NCI-H510A treated with DMSO at 0.1 percent for 48 hours (cell line): ENCODE results near the gene GRM8.

ENCODE experiments used
- DNase-seq: peaks from one replicate; lab custom pipeline; 2025; lab: John Stamatoyannopoulos, UW

Gene GRM8

GRCh38 chr7:126436213-126436868, 816.4 kb downstream of the GRM8 start:
- DNase-seq, result no peak

DNA sequence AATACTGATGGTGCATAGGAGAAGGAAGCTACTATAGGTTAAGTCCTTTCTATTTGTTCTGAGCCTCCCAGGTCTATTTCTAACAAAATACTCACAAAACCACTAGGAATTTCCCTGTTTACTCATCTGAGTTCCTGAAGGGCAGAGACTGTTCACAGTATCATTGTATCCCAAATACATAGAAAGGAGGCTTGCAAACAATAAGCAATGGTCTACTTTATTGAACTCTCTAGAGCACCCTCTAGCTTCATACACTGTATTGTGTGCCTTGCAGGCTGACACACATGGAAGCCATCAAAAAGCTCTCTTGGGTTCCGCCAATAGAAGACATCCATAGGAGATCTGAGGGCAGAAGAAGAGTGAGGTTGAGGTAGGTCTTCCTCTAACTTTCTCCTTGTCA, 826.1 kb downstream of the GRM8 start:
- no peak for DNase-seq

- DNase-seq, result no peak
Measured at GRCh38 chr7:126424985-126425384, 827.8 kb downstream of the GRM8 start.

DNA sequence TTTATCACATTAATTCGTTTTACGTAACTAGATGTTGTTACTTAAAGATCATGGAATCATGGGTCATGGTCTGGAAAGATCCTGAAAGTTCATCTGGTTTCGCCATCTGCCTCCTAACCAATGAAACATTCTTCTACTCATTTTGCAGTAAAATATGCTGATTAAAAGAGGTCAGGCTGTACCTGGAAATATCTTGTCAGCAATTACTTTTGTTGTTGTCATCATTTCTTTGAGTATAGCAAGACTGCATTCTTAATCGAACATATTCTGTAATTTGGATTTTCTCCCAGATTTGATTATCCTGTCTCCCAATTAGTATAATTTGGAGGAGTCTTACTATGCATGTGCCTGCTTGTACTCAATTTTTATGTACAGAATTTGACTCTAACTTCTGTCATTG, 833.7 kb downstream of the GRM8 start:
- no peak for DNase-seq

DNA sequence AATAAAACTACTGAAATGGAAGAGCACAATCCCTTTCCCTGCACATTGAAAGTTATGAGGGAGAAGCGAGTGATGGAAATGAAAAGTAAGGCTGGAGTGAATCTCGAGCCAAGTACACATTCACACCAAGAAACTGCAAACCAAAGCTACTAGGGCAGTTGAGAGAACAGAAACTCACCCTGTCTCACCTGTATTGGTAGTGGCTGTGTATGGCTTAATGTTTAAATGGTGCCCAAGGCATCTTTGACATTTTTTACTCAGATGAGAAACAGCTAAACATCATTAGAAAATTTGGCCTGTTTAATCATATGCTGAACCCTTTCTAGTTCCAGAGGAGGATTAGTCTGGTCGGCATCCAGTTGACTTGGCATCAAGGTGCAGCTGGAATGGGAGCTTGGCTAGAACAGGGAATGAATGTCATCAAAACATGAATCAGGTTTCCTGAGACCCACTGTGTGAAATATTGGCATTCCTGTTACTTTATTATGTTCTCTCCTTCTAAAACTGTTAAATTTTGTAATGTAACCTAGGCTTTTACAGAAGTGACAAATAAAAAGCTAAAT, 840.8 kb downstream of the GRM8 start:
- no peak for DNase-seq

DNA sequence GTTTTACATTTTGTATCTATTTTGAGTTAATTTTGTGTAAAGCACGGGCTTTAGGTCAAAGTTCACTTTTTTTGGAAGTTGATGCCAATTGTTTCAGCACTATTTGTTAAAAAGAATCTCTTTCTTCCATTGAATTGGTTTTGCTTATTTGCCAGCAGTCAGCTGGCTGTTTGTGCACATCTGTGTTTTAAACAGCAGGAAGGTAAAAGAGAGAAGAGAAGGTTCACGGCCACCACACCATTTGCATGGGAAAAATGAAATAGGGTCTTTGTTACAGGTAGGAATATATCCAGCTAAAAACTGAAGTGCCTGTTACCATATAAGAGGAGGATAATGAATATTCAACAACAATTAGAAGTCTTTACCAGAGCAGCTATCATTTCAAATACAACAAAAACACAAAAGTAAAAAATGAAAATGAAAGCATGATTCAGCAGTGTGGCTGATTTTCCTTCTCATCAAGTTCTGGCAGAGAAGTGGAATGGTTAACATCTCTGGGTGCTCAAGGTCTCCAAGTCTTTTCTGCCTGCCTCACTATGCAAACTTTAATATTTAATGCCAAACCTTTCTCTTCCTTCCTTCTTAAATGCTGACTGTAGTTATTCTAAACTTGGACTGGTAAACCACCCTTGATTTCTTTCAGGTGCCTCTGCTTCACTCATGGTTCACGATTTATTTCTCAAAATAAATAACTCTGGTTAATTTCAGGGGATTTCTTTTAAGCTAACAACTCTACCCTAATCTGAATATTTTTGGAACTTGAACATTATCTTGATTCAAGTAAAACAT, 841.5 kb downstream of the GRM8 start:
- DNase-seq, result peak; percentile 7

DNA sequence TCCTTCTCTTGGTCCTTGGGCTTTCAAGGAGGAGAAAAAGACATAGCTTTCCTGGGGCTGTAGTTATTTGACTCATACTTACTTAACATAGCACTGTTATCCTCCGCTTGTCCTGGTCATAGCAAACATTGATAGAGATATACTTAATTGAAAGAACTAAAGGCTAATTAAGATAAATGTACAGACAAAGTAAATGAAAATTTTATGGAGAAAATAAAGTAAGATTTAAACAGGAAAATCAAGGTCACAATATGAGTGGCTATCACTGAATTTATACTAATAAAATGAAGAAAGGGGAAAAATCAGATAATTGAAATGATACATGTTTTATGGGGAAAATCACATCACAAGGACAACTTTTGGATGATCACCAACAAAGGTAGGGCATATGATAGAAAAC, 849.7 kb downstream of the GRM8 start:
- no peak for DNase-seq

DNA sequence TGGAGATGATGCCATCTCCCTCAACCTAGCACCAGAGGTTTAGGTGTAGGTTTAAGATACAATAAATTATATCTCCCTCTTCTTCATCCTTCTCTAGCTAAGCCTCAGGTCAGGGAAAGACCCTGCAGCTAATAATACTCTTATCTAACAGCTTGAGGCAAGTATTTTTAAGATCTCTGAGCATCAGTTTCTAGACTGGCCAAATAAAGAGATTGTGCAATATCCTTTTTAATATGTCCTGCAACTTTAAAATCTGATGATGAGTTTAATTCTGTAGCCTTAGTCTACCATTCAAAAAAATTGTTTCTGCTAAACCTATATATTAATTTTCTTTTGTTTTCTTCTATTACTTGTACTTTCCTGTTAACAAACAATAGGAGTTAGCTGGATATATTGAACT, 850.8 kb downstream of the GRM8 start:
- DNase-seq, result no peak

DNA sequence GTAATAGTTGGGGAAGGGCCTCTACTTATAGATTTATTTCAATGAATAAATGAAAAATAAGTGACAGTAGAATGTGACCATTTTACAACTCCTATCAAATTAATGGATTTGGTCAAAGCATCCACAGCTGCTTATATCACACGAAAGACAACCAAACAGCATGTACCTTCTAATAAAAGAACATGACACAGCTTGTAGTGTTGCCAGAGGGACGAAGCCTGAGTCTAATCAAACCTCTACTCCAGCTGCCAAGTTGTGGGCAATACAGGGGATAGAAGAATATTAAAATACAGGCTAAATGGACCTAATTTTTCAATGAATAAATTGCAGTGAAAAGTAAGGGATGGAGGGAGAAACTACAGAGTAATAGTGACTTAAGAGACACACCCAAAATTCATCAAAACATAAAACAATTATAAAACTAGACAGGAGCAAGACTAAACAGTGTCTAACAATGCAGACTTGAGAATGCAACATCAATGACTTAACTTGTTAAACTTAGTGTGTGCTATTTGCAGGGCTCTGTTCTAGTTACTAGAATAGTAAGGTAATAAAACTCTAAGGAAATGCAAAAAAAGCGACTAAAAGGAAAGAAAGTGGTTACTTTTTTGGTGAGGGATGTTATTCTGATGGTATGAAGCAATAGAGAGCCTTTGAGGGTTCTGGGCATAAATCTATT, 853.8 kb downstream of the GRM8 start:
- no peak for DNase-seq

DNA sequence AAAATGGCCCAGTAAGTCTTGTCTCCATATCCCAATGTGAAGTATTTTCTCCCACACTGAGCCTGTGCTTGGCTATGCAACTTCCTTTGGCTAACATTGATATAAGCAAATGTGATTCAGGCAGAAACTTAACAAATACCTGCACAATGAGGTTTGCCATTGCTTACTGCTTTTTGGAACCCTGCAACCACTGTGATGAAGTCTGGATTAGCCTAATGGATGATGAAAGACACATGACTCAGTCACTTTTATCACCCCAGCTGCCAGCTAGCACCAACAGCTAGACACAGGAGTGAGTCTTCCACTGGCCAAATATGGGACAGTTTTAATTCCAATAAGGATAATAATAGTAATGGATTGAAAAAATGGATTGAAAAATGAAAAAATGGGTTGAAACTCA, 854.5 kb downstream of the GRM8 start:
- no peak for DNase-seq

GRCh38 chr7:126394406-126394805, 858.3 kb downstream of the GRM8 start:
- DNase-seq, result no peak
